ENCODE data around the gene SMYD4.
A peak's percentile ranks its signal among the peaks of the same experiment; 100 is the strongest.
"Not testable (repeated sequence)": the region's sequence is repeated elsewhere in the genome, so short reads cannot be mapped to it uniquely, and the experiment has no call there.

SMYD4 gene

DNA sequence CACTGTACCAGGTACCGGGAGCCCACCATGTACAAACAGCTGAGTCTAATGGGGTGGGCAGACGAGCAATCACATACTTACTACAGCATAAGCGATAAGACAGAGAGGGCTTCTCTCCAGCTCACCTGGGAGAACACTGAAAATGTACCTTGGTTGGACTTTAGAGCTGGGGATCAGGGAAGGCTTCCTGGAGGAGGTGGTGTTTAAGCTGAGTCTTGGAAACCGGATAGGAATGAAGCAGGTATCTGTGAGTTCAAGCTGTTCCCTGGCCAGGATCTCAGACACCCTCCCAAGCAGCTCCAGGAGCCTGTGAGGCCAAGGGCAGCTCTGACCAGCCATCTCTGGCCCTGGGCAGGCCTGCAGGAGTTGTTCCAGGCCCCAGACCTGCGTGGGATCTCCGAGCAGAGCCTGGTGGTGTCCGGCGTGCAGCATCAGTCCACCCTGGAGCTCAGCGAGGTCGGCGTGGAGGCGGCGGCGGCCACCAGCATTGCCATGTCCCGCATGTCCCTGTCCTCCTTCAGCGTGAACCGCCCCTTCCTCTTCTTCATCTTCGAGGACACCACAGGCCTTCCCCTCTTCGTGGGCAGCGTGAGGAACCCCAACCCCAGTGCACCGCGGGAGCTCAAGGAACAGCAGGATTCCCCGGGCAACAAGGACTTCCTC lies 75.8 kb downstream of the SMYD4 start:
- DNase-seq = no peak

DNA sequence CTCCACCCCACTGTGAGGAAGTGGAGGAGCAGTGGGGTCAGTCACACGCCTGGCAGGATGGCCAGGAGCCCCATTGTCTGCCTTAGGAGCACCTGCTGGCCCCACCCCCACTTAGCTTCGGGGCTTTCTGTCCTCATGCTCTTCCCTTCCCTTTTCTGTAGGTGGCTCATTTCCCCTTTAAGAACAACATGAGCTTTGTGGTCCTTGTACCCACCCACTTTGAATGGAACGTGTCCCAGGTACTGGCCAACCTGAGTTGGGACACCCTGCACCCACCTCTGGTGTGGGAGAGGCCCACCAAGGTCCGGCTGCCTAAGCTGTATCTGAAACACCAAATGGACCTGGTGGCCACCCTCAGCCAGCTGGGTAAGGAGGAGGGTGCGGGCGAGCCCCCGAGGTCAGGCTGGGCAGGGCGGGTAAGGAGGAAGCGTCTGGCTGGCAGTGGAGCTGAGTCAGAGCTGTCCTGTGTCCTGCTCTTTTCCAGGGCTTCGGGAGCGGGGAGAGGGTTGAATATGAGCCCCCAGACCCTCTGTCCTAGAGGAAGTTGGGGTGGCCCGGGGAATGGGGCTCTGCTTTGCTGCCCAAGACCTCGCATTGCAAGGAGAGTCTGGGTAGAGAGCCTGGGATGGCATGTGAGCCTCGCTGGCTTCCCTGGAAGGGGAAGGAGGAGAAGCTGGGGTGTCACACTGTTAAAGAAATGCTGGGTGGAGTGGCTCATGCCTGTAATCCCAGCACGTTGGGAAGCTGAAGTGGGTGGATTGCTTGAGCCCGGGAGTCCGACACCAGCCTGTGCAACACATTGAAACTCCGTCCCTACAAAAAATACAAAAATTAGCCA lies 77.1 kb downstream of the SMYD4 start:
- DNase-seq = no peak

DNA sequence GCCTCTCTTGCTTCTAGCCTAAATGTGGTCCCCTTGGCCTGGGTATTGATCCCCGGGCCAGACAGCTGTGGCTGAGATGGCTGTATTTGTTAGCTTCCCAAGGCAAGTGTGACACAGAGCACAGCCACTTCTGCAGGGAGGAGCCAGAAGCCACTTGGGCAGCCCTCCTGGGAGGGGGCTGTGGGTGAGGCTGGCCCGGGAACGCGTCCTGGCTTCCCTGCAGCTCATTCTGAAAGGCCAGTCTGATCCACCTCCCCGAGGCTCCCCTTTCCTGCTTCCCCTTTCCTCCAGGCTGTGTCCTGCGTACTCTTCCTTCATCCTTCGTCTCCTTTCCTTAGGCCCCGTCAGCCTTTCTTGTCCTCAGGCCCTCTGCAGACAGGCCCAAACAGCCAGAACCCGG lies 79.1 kb downstream of the SMYD4 start:
- no peak for DNase-seq

DNA sequence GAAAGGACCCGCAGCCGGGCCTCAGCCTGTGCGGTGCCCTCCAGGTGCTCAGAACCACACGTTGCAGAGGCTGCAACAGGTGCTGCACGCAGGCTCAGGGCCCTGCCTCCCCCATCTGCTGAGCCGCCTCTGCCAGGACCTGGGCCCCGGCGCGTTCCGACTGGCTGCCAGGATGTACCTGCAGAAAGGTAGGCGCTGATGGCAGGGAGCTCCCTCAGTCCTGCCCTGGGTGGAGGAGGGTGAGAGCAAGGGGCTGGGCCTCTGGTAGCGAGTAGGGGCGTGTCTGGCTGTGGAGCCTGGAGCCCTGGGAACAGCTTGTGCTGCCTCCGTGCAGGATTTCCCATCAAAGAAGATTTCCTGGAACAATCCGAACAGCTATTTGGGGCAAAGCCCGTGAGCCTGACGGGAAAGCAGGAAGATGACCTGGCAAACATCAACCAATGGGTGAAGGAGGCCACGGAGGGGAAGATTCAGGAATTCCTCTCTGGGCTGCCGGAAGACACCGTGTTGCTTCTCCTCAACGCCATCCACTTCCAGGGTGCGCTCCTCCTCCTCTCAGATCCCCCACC lies 82.6 kb downstream of the SMYD4 start:
- DNase-seq = no peak

GRCh38 chr17:1745513-1746020 lies 84.1 kb downstream of the SMYD4 start:
- DNase-seq = no peak

DNA sequence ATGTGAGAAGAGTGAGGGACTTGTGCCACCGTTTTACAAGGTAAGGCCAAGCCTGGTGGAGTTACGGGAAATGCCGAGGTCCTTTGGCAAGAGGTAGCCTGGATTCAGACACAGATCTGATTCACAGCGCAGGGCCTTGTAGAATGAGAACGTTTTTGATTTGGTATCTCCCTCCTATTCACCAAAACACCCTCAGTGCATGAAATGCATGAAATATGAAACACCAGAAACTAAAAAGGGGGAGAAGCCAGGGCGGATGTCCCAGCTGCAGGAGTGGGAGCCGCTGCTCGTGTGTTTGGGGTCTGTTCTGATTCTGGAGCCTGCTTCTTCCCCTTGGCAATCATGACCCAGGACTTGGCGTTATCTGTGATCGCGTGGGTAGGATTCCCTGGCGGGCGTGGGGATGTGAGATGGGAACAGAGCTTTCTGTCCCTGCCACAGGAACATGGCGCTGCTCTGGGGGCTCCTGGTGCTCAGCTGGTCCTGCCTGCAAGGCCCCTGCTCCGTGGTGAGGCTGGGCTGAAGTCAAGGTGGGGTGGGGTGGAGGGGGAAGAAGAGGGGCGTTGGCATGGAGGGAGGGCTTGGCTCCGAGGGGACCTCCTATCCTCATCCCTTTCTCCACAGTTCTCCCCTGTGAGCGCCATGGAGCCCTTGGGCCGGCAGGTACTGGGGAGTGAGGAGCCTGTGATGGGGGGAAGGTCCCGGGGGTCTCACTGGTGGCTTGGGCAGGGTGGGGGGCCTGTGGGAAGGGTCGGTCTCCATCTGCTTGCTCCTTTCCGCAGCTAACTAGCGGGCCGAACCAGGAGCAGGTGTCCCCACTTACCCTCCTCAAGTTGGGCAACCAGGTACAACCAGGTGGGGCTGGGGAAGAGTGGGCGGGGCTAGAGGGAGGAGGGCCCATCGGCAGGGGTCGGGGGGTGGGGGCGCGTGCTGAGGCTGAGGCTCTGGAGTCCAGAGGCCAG lies 84.9 kb downstream of the SMYD4 start:
- DNase-seq = no peak

GRCh38 chr17:1743088-1743439 lies 86.6 kb downstream of the SMYD4 start:
- DNase-seq = no peak

GRCh38 chr17:1742371-1743087 lies 87.2 kb downstream of the SMYD4 start, which contains the start of gene SERPINF2:
SERPINF2 (plus strand) TSS chr17:1742871; CDS start chr17:1744996, 2,125 bp downstream.
- DNase-seq = no peak

- not testable (repeated sequence) for DNase-seq
These were observed 87.8 kb downstream of the SMYD4 start for GRCh38 chr17:1741899-1742298.

DNA sequence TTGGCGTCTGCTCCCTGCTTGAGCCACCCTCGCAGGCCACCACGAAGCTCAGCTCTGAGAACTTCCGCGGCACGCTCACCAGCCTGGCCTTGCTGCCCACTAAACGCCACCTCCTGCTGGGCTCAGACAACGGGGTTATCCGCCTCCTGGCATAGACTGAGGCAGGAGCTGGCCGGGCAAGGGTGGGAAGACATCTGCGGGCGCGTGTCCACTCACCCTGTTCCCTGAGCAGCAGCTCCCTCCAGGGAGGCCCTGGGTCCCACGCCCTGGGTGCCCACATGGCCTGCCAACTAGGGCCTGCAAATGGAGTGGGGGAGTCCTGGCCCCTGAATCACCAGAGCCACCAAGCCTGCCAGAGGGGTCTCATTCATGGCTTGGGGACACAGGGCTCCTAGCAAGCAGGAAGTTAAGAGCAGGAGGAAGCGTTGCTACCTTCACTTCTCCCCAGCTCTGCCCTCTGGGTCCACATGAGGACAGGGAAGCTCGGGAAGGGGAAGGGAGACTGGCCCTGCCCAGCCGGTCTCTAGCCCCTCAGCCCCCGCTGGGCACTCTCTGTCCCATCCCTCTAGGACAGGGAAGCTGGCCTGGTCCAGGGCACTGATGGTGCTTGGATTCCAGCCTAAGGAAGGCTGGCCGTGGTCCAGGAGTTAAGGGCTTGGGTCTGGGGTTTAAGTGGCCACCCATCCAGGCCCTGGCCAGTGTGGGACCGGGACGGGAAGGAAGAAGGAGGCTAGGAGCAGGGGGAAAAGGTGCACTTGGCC lies 92.0 kb downstream of the SMYD4 start:
- DNase-seq = no peak

GRCh38 chr17:1736348-1737281 lies 93.1 kb downstream of the SMYD4 start:
- peak; percentile 52 to 71 for DNase-seq

DNA sequence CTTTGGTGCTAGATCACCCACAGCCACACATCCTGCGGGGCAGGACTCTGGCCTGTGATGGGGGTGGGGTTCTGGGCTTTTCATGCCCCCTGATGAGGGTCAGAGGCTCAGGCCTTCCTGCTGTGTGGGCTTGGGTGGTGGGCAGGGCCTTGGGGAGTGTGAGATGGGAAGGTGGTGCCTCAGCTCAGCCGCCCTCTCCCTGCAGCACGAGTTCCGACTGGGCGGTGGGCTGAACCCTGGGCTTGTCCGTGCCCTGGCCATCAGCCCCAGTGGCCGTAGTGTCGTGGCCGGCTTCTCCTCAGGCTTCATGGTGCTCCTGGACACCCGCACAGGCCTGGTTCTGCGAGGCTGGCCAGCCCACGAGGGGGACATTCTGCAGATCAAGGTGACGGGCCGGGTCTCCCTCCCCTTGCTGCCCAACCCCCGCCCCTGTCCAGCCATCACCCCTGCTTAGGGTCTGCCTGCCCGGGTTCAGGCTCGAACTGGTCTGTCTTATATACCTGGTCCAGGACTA lies 93.8 kb downstream of the SMYD4 start:
- no peak for DNase-seq

- no peak for DNase-seq
These were observed 94.3 kb downstream of the SMYD4 start for GRCh38 chr17:1735418-1735817.

GRCh38 chr17:1733759-1734158 lies 95.9 kb downstream of the SMYD4 start:
- DNase-seq = no peak

DNA sequence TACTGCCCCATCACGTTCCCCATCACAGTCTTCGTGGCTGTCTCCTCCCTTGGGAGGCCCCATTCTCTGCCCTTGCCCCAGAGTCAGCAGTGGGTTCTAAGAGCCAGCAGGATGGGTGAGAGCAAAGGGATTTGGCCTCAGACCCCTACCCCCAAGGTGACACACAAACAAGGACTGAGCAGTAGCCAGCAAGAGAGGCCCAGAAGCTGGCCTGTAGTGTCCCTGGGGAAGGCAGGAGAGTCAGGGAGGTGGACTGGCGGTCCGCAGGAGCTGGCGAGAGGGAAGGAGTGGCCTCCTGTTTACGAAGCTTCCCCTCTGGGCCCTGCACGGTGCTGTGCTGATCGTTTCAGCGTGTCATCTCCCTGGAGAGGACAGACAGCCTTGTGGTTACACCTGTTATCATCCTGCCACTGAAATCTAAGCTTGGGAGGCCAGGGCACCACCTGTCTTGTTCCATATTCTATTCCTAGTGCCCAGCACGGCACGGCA lies 96.8 kb downstream of the SMYD4 start:
- no peak for DNase-seq

DNA sequence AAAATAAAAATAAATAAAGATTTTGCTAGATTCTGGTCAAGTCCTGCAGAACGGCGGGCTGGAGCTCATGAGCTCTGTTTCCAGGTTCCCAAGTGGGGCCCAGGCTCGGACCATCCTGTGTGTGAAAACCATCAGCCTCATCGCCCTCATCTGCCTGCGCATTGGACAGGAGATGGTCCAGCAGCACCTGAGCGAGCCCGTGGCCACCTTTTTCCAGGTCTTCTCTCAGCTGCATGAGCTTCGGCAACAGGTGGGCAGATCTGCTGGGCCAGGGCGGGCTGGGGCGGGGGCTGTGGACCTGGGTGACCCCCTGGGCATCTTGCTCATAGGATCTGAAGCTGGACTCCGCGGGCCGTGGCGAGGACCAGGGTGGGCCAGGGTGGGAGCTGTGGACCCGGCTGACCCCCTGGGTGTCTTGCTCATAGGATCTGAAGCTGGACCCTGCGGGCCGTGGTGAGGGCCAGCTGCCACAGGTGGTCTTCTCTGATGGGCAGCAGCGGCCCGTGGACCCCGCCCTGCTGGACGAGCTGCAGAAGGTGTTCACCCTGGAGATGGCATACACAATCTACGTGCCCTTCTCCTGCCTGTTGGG lies 97.4 kb downstream of the SMYD4 start:
- DNase-seq = no peak

DNA sequence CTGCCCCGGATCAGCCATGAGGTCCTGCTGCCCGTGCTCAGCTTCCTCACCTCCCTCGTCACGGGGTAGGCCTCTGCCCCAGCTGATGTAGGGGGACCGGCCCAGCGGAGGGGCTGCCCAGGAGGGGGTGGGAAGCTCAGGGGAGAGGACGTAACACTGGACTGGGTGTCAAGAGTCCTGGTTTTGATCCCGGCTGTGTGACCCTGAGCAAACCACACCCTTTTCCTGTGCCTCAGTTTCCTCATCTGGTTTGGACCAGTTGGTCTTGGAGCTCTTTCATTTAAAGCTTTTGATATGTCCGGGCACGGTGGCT lies 98.6 kb downstream of the SMYD4 start:
- DNase-seq = no peak

GRCh38 chr17:1730326-1731193 lies 99.1 kb downstream of the SMYD4 start:
- no peak for DNase-seq
